Measurements from ENCODE around the gene DDX42. TPM values are rescaled to one million over a fixed set of nuclear protein-coding genes. Genes with fewer than 3 reads are reported as not detected.

The DDX42 gene
- total and polyA plus RNA-seq, 2 of the 13 experiments (the other 11 are each of a cell fraction or from before 2014, with no cell fraction given), result 87.2 to 92.9 TPM

DNA sequence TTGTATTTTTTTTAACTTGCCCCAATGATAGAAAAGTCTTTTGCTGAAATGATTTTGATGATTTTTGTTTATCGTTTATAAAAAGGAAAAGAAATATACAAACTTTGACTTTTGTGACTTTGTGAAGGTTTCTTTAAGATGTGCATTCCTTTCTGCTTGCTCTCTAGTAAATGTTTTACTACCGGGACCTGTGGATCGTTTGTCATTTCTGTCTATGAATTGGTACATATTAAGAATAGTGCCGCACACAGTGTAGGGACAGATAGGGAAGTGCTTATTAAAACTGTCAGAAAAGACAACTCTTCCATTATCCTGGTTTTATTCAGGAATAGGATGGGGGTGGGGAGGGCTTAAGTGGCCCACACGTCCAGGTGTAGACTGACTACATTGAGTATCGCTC, 45.2 kb downstream of the DDX42 start:
- no peak overlapping the region for H3K4me3 ChIP-seq (replicated peaks in 1 of 3; ENCODE audit: insufficient read depth in 1 of 3, low read depth in 2 of 3, low read length in 3 of 3)
- BruUV-seq (replicated peaks), result no TSS peak
- intact Hi-C loops (cut with micrococcal nuclease; ENCODE audit: unreplicated experiment) (no loop called here), in situ Hi-C loops (cut with HindIII; ENCODE audit: extremely low pct_ligation_motif_present, low pct_unique_long_range_greater_than_20kb) (no loop called here)
- H3K4me2 ChIP-seq (ENCODE audit: low read depth, low read length), result no peak overlapping the region
- H3K4me1 ChIP-seq (ENCODE audit: insufficient read depth, low read length), result peaks cover 14% of the 10 kb centered on the region; the same call in 1 of the 2 replicates
- H3K79me2 ChIP-seq (ENCODE audit: insufficient read depth, low read length), result peaks cover 1% of the 10 kb centered on the region
- H3K27ac ChIP-seq (ENCODE audit: extremely low read length, insufficient read depth, low read length), result no peak overlapping the region
- 0 out of 2 replicates have a peak, but pooled peaks have one; percentile 5 for TF ChIP-seq ERF (CRISPR knock-in tag; IDR thresholded peaks at IDR 0.05)
- no peak for TF ChIP-seq YEATS4 (CRISPR knock-in tag; IDR thresholded peaks at IDR 0.05; ENCODE audit: borderline replicate concordance)
- no peak for TF ChIP-seq ZNF12 (CRISPR knock-in tag; IDR thresholded peaks at IDR 0.05)
- TF ChIP-seq ZNF296 (CRISPR knock-in tag; conservative IDR thresholded peaks at IDR 0.05), result no peak
- no peak for TF ChIP-seq RORA (CRISPR knock-in tag; IDR thresholded peaks at IDR 0.05)
- no peak for TF ChIP-seq TCF12 (IDR thresholded peaks at IDR 0.05)
- peak; percentile 26; the same call in 1 of the 2 replicates for TF ChIP-seq TCF12 (CRISPR knock-in tag; IDR thresholded peaks at IDR 0.05)
- TF ChIP-seq SIN3B (IDR thresholded peaks at IDR 0.05; ENCODE audit: low read length), result no peak
- TF ChIP-seq ZNF292 (CRISPR knock-in tag; IDR thresholded peaks at IDR 0.05; ENCODE audit: borderline replicate concordance, low read depth), result no peak
- no peak for TF ChIP-seq MAFF (IDR thresholded peaks at IDR 0.05; ENCODE audit: low read depth, low read length)
- no peak for TF ChIP-seq ZNF530 (CRISPR knock-in tag; IDR thresholded peaks at IDR 0.05; ENCODE audit: low read depth)
- TF ChIP-seq ISX (CRISPR knock-in tag; conservative IDR thresholded peaks at IDR 0.05), result no peak
- FAIRE-seq, result peak; percentile 28
- no peaks in the 10 kb centered on the region for H3K27me3 ChIP-seq (ENCODE audit: control insufficient read depth in 1 of 2, insufficient read depth in 2 of 2, low read length in 2 of 2)
- POLR2A ChIA-PET, result interaction anchor here (1.7 kb wide), 2 partner anchors 8 to 45 kb away, joined by 9 to 10 read pairs; partner anchors contain the start of genes CCDC47, DDX42, FTSJ3 and PSMC5
- 77% methylated on average over 6 of the region's 6 CpGs for WGBS (ENCODE audit: low lambda C conversion rate)
- peaks cover 3% of the 10 kb centered on the region; the same call in 1 of the 2 replicates for H4K20me1 ChIP-seq (ENCODE audit: insufficient read depth, low read length)
- no peak for ATAC-seq
- no peak overlapping the region for H3K9ac ChIP-seq (ENCODE audit: insufficient read depth, low read depth, low read length)
- H2AFZ ChIP-seq (ENCODE audit: low read length), result no peak overlapping the region
- CTCF ChIA-PET (ENCODE audit: low intra/inter-chr PET ratio, low total read pairs), result no interaction called here
- H3K9me3 ChIP-seq (ENCODE audit: low read length), result no peaks in the 10 kb centered on the region
- no peak for DNase-seq (ENCODE audit: low spot score)
- peaks cover 50 to 95% of the 10 kb centered on the region in 2 experiments for H3K36me3 ChIP-seq (replicated peaks in 1 of 2; ENCODE audit: control insufficient read depth in 1 of 2, insufficient read depth in 2 of 2, low read length in 2 of 2)
